ENCODE results near the gene SBNO2. TPM values are rescaled to one million over a fixed set of nuclear protein-coding genes. Genes with fewer than 3 reads are reported as not detected.

Gene SBNO2
- total RNA-seq, 1 experiment from 2014 or later, result 46.3 TPM

GRCh38 chr19:1085053-1085658, 88.9 kb downstream of the SBNO2 start:
- no peak overlapping the region for H2BK120ac ChIP-seq (ENCODE audit: low read depth, low read length, poor library complexity, severe bottlenecking)
- H4K8ac ChIP-seq (replicated peaks; ENCODE audit: insufficient read length, low read depth, low read length), result no peak overlapping the region
- H3K23ac ChIP-seq (ENCODE audit: insufficient read length, low read depth, low read length), result no peak overlapping the region
- no peaks in the 10 kb centered on the region for H3K79me1 ChIP-seq (ENCODE audit: insufficient read depth, low read depth, low read length, poor library complexity, severe bottlenecking)
- H4K5ac ChIP-seq (ENCODE audit: insufficient read length, low read depth, low read length), result no peak overlapping the region
- H3K4me1 ChIP-seq (ENCODE audit: insufficient read depth, low read length), result no peaks in the 10 kb centered on the region
- DNase-seq, result no peak
- no peak overlapping the region for H3K4me2 ChIP-seq (ENCODE audit: insufficient read depth, insufficient read length, low read length)
- no peaks in the 10 kb centered on the region for H3K27me3 ChIP-seq (ENCODE audit: insufficient read depth, low read length)
- Mint-ChIP-seq H3K27me3 (ENCODE audit: low read depth) (peaks cover 1% of the 10 kb centered on the region), H3K9me3 (no peaks in the 10 kb centered on the region), H3K27ac (peak overlapping the region in 2 of 3 experiments; percentile 80 to 91; a peak in 3 of 7 replicates), H3K4me1 (peaks cover 3 to 9% of the 10 kb centered on the region in 2 experiments; a peak in 2 of 4 replicates), H3K4me3 (no peak overlapping the region; a peak in 1 of 5 replicates), H3K36me3 (ENCODE audit: insufficient read depth in 1 of 3, low read depth in 3 of 3) (peaks cover 14 to 39% (median 39%) of the 10 kb centered on the region in 3 experiments; a peak in 6 of 7 replicates)
- H4K91ac ChIP-seq (ENCODE audit: insufficient read length, low read depth, low read length), result no peak overlapping the region
- H2AK5ac ChIP-seq (ENCODE audit: insufficient read length, low read length), result no peak overlapping the region
- no peak overlapping the region for H3K4ac ChIP-seq (ENCODE audit: low read depth, low read length)
- no peak overlapping the region for H3K27ac ChIP-seq (ENCODE audit: insufficient read length, low read depth, low read length)
- H2BK20ac ChIP-seq (ENCODE audit: low read depth, low read length, poor library complexity, severe bottlenecking), result no peak overlapping the region
- H2BK15ac ChIP-seq (ENCODE audit: low read depth, low read length), result no peak overlapping the region
- H3K18ac ChIP-seq (ENCODE audit: insufficient read length, low read depth, low read length), result no peak overlapping the region
- no peak overlapping the region for H2BK12ac ChIP-seq (ENCODE audit: insufficient read length, low read depth, low read length)
- H3K56ac ChIP-seq (ENCODE audit: insufficient read length, low read depth, low read length), result no peak overlapping the region
- no peak overlapping the region for H3T11ph ChIP-seq (ENCODE audit: low read length)
- H2AFZ ChIP-seq (ENCODE audit: low read length), result no peak overlapping the region
- no peaks in the 10 kb centered on the region for H3K79me2 ChIP-seq (ENCODE audit: insufficient read depth, low read length)
- no peaks in the 10 kb centered on the region for H3K23me2 ChIP-seq (ENCODE audit: insufficient read length, low read depth, low read length, poor library complexity, severe bottlenecking)
- no CpG with 5 or more reads among the region's 8 CpGs for WGBS (ENCODE audit: extremely low coverage, insufficient read length, low lambda C conversion rate)
- H4K20me1 ChIP-seq (ENCODE audit: control insufficient read depth, insufficient read depth, insufficient read length), result no peaks in the 10 kb centered on the region
- H3K9me3 ChIP-seq (ENCODE audit: control insufficient read depth, low read depth, low read length), result no peaks in the 10 kb centered on the region
- no peak overlapping the region for H3K14ac ChIP-seq (ENCODE audit: insufficient read depth, low read length)
- H2BK5ac ChIP-seq (ENCODE audit: insufficient read length, low read length), result no peak overlapping the region
- H3K9ac ChIP-seq (ENCODE audit: extremely low read depth, insufficient read length, low read length), result no peak overlapping the region
- TF ChIP-seq CTCF (conservative IDR thresholded peaks at IDR 0.05), result no peak
